ENCODE measurements around the gene HTRA1.

The HTRA1 gene

DNA sequence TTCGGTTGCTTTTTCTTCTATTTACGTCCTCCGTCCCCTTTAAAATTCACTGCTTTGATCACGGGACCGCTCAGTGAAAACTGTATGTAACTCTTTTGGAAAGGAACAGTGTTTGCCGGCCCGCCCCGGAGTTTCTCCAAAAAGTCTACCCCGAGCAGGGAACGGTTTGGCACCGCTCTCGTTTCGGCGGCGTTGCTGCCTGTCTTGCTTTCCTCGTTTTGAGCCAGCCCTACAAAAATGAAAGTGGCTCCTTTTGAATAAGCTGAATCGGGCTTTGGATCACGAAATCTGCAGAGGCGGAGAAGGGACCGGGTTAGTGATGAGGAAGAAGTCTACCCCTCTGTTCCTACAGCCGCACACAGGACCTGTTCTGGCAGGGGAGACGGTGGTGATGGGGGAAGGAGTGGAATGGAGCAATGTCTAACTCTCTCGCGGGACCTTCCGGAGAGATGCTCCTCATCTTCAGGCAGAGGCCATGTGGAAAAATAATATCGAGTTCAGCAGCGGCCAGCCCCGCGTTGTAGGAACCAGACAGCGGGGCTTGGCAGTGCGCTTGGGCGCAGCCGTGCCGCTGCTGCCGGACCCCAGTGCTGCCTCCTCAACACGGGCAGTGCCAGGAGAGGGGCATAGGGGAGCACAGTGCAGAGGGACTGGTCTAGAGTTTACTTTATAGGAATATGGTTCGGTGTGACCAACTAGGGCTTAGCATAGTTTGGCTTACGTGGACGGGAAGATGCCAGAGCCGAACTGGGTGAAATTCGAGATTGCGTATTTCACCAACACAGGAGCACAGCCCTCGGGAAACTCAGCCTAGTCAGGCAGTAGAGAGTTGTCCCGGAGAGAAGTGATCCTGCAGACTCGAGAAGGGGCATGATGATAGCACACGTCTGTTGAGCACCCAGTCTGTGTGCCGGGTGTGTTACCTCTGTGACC is 1.4 kb downstream of the HTRA1 start:
- TF ChIP-seq SIN3A (IDR thresholded peaks at IDR 0.05; ENCODE audit: borderline replicate concordance, insufficient read depth, low read length) (no peak), FOXP2 (optimal IDR thresholded peaks at IDR 0.05; ENCODE audit: borderline replicate concordance, extremely low read depth, extremely low read length, insufficient read depth) (no peak)

DNA sequence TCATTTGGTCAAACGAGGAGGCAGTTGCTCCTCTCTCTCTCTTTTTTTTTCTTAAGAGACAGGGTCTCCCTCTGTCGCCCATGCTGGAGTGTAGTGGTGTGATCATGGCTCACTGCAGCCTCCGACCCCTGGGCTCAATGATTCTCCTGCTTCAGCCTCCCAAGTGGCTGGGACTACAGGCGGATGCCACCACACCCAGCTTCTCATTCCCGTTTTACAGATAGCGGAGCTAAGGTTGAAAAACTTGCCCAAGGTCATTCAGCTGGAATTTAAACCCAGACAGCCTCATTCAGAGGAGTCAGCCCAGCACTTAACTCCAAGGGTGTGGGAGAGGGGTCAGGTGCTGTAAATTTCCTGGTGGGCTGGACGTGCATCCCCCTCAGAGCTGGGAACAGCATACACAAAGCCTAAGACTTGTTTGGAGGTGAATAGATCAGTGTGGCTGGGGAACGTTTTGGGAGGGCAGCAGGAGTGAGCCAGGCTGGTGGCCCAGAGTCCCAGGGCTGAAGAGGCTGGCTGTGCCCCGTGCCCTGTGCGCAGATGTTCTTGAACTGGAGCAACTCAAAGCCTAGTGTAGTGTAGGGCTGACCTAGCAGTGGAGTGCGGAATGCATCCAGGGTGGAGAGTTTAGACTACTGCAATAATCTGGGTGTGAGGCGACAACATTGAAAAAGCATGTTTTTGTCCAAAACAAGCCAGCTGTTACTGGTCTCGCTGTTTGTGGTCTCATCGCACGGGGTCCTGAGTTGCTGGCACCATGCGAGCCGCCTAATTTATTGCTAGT is 2.3 kb downstream of the HTRA1 start:
- TF ChIP-seq FOXP2 (optimal IDR thresholded peaks at IDR 0.05; ENCODE audit: borderline replicate concordance, extremely low read depth, extremely low read length, insufficient read depth) (no peak), SIN3A (IDR thresholded peaks at IDR 0.05; ENCODE audit: borderline replicate concordance, insufficient read depth, low read length) (no peak), TAF1 (IDR thresholded peaks at IDR 0.05; ENCODE audit: borderline replicate concordance, insufficient read depth, low read length) (no peak), POLR2AphosphoS5 (IDR thresholded peaks at IDR 0.05; ENCODE audit: low read depth, low read length) (no peak)
- TF ChIP-seq, protein P1, sequence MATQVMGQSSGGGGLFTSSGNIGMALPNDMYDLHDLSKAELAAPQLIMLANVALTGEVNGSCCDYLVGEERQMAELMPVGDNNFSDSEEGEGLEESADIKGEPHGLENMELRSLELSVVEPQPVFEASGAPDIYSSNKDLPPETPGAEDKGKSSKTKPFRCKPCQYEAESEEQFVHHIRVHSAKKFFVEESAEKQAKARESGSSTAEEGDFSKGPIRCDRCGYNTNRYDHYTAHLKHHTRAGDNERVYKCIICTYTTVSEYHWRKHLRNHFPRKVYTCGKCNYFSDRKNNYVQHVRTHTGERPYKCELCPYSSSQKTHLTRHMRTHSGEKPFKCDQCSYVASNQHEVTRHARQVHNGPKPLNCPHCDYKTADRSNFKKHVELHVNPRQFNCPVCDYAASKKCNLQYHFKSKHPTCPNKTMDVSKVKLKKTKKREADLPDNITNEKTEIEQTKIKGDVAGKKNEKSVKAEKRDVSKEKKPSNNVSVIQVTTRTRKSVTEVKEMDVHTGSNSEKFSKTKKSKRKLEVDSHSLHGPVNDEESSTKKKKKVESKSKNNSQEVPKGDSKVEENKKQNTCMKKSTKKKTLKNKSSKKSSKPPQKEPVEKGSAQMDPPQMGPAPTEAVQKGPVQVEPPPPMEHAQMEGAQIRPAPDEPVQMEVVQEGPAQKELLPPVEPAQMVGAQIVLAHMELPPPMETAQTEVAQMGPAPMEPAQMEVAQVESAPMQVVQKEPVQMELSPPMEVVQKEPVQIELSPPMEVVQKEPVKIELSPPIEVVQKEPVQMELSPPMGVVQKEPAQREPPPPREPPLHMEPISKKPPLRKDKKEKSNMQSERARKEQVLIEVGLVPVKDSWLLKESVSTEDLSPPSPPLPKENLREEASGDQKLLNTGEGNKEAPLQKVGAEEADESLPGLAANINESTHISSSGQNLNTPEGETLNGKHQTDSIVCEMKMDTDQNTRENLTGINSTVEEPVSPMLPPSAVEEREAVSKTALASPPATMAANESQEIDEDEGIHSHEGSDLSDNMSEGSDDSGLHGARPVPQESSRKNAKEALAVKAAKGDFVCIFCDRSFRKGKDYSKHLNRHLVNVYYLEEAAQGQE (IDR thresholded peaks at IDR 0.05; ENCODE audit: insufficient read depth in 1 of 2, low read depth in 2 of 2, low read length in 2 of 2) = no peak

DNA sequence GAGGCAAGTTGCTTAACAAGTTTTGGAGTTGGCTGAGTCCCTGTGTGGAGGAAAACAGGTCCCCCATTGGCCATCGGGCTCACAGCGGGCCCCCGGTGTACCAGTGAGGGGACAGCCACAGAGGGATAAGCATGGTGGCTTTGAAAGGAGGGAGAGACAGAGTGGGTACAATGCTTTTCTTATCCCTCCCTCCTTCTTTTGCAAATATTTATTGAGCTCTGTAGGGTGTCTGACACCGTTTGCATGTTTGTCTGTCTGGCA is 2.8 kb downstream of the HTRA1 start:
- TF ChIP-seq POLR2AphosphoS5 (IDR thresholded peaks at IDR 0.05; ENCODE audit: low read depth, low read length) (no peak), TAF1 (IDR thresholded peaks at IDR 0.05; ENCODE audit: borderline replicate concordance, insufficient read depth, low read length) (no peak), FOXP2 (optimal IDR thresholded peaks at IDR 0.05; ENCODE audit: borderline replicate concordance, extremely low read depth, extremely low read length, insufficient read depth) (no peak), SIN3A (IDR thresholded peaks at IDR 0.05; ENCODE audit: borderline replicate concordance, insufficient read depth, low read length) (no peak)
- TF ChIP-seq, protein P1 (IDR thresholded peaks at IDR 0.05; ENCODE audit: insufficient read depth in 1 of 2, low read depth in 2 of 2, low read length in 2 of 2) = no peak

DNA sequence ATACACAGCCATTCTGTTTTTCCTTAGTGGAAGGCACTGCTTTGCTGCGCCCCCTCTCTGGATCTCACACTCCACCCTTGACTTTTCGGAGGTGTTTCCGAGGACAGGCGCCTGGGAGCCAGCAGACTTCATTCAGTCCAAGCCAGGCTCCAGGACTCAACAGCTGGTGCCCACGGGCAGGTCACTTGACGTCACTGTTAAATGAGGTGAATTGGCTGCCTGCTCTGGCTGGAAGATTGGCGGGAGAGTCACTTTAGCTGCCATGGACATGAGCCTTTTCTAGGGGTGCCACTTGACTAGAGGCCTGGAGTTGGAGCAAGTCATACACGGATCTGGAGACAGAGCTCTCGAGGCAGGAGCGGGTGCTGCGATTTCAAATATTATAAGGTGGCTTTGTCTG is 3.2 kb downstream of the HTRA1 start:
- TF ChIP-seq SIN3A (IDR thresholded peaks at IDR 0.05; ENCODE audit: borderline replicate concordance, insufficient read depth, low read length) = no peak
- TF ChIP-seq, protein P1 (IDR thresholded peaks at IDR 0.05; ENCODE audit: insufficient read depth in 1 of 2, low read depth in 2 of 2, low read length in 2 of 2) = no peak
- no peak for TF ChIP-seq POLR2AphosphoS5 (IDR thresholded peaks at IDR 0.05; ENCODE audit: low read depth, low read length)

DNA sequence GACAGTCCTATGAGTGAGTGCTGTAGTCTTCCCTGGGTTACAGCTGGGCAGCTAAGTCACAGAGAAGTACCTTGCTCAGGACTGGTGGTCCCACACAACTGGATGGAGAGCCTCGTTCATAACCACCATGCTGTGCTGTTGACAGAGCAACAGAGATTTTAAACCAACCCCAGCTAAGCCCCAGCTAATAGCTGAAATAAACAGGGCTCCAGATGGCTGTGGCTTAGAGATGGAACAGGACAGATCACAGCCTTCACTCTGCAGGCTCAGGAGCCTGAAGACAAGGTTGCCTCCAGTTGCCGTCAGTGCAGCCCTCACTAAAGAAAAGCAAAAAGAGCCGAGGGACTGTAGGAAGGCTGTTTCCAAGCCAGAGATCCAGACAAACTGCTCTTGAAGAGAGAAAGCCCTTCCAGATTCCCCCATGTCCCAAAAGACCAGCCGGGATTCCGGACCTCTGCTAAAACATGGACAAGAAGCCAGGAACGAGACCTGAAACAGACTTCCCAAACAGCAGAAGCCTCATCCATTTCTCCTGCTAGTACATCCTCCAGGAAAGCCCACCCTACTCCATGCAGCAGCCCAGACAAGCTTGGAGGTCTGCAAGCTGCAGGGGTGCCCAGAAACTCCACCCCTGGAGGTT is 4.2 kb downstream of the HTRA1 start:
- TF ChIP-seq, protein P1 (IDR thresholded peaks at IDR 0.05; ENCODE audit: insufficient read depth in 1 of 2, low read depth in 2 of 2, low read length in 2 of 2) = no peak
- TF ChIP-seq TAF1 (IDR thresholded peaks at IDR 0.05; ENCODE audit: borderline replicate concordance, insufficient read depth, low read length) = no peak
- no peak for TF ChIP-seq SIN3A (IDR thresholded peaks at IDR 0.05; ENCODE audit: borderline replicate concordance, insufficient read depth, low read length)
- TF ChIP-seq FOXP2 (optimal IDR thresholded peaks at IDR 0.05; ENCODE audit: borderline replicate concordance, extremely low read depth, extremely low read length, insufficient read depth) = no peak
- TF ChIP-seq POLR2AphosphoS5 (IDR thresholded peaks at IDR 0.05; ENCODE audit: low read depth, low read length) = no peak

All from PFSK-1 (cell line).